Astrocyte (in vitro differentiated cells and primary cell): ENCODE data around the gene GJD3. TPM values are rescaled to one million over a fixed set of nuclear protein-coding genes. Genes with fewer than 3 reads are reported as not detected.
A peak's percentile ranks its signal among the peaks of the same experiment; 100 is the strongest.

Experiments used
- DNase-seq: peaks from one replicate; pipeline ENCODE4 v3.0.0-alpha.2; 2010; ENCODE audit warnings: low read depth
- FAIRE-seq: peaks from 2 replicates; lab custom pipeline; 2011; peaks lifted over from hg19 to GRCh38; lab: Jason Lieb, UNC
- H2AFZ ChIP-seq: 2 replicates; pipeline ENCODE4 v1.6.0; 2012; ENCODE audit warnings: low read depth, low read length, inconsistent platforms
- H3K27ac ChIP-seq: 2 replicates; pipeline ENCODE4 v1.5.1; 2011; ENCODE audit warnings: low read depth, low read length, inconsistent platforms
- H3K27me3 ChIP-seq: 2 replicates; pipeline ENCODE4 v1.6.0; 2011; ENCODE audit warnings: low read length, inconsistent platforms; ENCODE audit not compliant: insufficient read depth
- H3K36me3 ChIP-seq: 2 replicates; pipeline ENCODE4 v1.5.1; 2011; ENCODE audit warnings: low read length, inconsistent platforms; ENCODE audit not compliant: insufficient read depth
- H3K4me1 ChIP-seq: 2 replicates; pipeline ENCODE4 v1.5.1; 2011; ENCODE audit warnings: low read length, inconsistent platforms; ENCODE audit not compliant: insufficient read depth
- H3K4me2 ChIP-seq: 2 replicates; pipeline ENCODE4 v1.6.0; 2012; ENCODE audit warnings: low read length, inconsistent platforms
- H3K4me3 ChIP-seq: 2 replicates; pipeline ENCODE4 v1.5.1; 2011; ENCODE audit warnings: low read depth, mild to moderate bottlenecking, low read length, inconsistent platforms; ENCODE audit not compliant: insufficient read depth
- H3K79me2 ChIP-seq: 2 replicates; pipeline ENCODE4 v1.6.0; 2012; ENCODE audit warnings: mild to moderate bottlenecking, low read length, inconsistent platforms; ENCODE audit not compliant: insufficient read depth
- H3K9ac ChIP-seq: 2 replicates; pipeline ENCODE4 v1.6.0; 2012; ENCODE audit warnings: mild to moderate bottlenecking, low read length, inconsistent platforms
- H3K9me3 ChIP-seq: 2 replicates; pipeline ENCODE4 v1.5.1; 2012; ENCODE audit warnings: low read depth, mild to moderate bottlenecking, low read length, inconsistent platforms; ENCODE audit not compliant: insufficient read depth
- H4K20me1 ChIP-seq: 2 replicates; pipeline ENCODE4 v1.6.0; 2012; ENCODE audit warnings: low read length, inconsistent platforms; ENCODE audit not compliant: insufficient read depth
- H3K27ac Mint-ChIP-seq: one replicate; pipeline ENCODE4 v1.8.0; 2021; ENCODE audit warnings: mild to moderate bottlenecking, mixed read lengths; ENCODE audit not compliant: unreplicated experiment
- H3K27me3 Mint-ChIP-seq: one replicate; pipeline ENCODE4 v1.8.0; 2021; ENCODE audit warnings: low read depth, mixed read lengths; ENCODE audit not compliant: unreplicated experiment
- H3K36me3 Mint-ChIP-seq: one replicate; pipeline ENCODE4 v1.8.0; 2021; ENCODE audit warnings: low read depth, mixed read lengths; ENCODE audit not compliant: unreplicated experiment
- H3K4me1 Mint-ChIP-seq: one replicate; pipeline ENCODE4 v1.8.0; 2021; ENCODE audit warnings: low read depth, mixed read lengths; ENCODE audit not compliant: unreplicated experiment
- H3K4me3 Mint-ChIP-seq: one replicate; pipeline ENCODE4 v1.8.0; 2021; ENCODE audit warnings: mild to moderate bottlenecking, moderate library complexity, mixed read lengths; ENCODE audit not compliant: unreplicated experiment
- H3K9me3 Mint-ChIP-seq: one replicate; pipeline ENCODE4 v1.8.0; 2021; ENCODE audit warnings: mild to moderate bottlenecking, mixed read lengths; ENCODE audit not compliant: unreplicated experiment
- EZH2 ChIP-seq: IDR thresholded peaks from 2 replicates; pipeline ENCODE4 v1.6.1; 2012; ENCODE audit warnings: mild to moderate bottlenecking, low read length, inconsistent platforms; ENCODE audit not compliant: insufficient read depth
- total RNA-seq: library from RNA; stranded (reverse); gene quantifications from 2 replicates; pipeline ENCODE4 v1.2.1, GENCODE V29; 2021
- TF ChIP-seq, protein P1 (sequence below): IDR thresholded peaks from 2 replicates; pipeline ENCODE4 v1.5.1; 2011; ENCODE audit warnings: low read depth, mild to moderate bottlenecking, inconsistent platforms, low read length, moderate library complexity; ENCODE audit not compliant: insufficient read depth

GJD3 gene
- total RNA-seq, 1 donor from 2014 or later, result 0.43 TPM

DNA sequence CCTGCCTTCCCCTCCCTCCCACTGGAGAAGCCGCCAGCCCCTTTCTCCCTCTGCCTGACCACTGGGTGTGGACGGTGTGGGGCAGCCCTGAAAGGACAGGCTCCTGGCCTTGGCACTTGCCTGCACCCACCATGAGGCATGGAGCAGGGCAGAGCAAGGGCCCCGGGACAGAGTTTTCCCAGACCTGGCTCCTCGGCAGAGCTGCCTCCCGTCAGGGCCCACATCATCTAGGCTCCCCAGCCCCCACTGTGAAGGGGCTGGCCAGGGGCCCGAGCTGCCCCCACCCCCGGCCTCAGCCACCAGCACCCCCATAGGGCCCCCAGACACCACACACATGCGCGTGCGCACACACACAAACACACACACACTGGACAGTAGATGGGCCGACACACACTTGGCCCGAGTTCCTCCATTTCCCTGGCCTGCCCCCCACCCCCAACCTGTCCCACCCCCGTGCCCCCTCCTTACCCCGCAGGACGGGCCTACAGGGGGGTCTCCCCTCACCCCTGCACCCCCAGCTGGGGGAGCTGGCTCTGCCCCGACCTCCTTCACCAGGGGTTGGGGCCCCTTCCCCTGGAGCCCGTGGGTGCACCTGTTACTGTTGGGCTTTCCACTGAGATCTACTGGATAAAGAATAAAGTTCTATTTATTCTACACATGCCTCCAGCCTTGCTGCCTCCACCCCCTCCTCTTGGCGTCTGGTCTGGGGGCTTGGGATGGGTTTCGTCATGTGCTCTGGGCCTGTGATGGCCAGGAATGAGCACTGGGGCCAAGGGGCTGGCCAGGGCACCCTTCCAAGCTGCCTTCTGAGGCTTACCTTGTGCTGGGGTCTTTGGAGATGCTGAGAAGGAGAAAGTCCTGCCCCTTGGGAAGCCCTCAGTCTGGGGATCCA is 7.3 kb downstream of the GJD3 start:
- H4K20me1 ChIP-seq, result peaks cover 27% of the 10 kb centered on the region
- H3K9me3 ChIP-seq, result no peaks in the 10 kb centered on the region
- Mint-ChIP-seq H3K4me1 (peaks cover 6% of the 10 kb centered on the region), H3K27ac (no peak overlapping the region), H3K36me3 (peaks cover 9% of the 10 kb centered on the region), H3K4me3 (no peak overlapping the region), H3K9me3 (no peaks in the 10 kb centered on the region), H3K27me3 (peaks cover 9% of the 10 kb centered on the region)
- peaks cover 2% of the 10 kb centered on the region for H3K27me3 ChIP-seq
- H3K4me2 ChIP-seq, result no peak overlapping the region
- no peaks in the 10 kb centered on the region for H3K79me2 ChIP-seq
- FAIRE-seq (no peak), DNase-seq (no peak)
- no peak overlapping the region for H2AFZ ChIP-seq
- H3K36me3 ChIP-seq, result peaks cover 13% of the 10 kb centered on the region
- H3K27ac ChIP-seq, result no peak overlapping the region
- H3K4me1 ChIP-seq, result no peaks in the 10 kb centered on the region
- no peak overlapping the region for H3K4me3 ChIP-seq
- no peak overlapping the region for H3K9ac ChIP-seq
- no peak for TF ChIP-seq EZH2
- TF ChIP-seq, protein P1, sequence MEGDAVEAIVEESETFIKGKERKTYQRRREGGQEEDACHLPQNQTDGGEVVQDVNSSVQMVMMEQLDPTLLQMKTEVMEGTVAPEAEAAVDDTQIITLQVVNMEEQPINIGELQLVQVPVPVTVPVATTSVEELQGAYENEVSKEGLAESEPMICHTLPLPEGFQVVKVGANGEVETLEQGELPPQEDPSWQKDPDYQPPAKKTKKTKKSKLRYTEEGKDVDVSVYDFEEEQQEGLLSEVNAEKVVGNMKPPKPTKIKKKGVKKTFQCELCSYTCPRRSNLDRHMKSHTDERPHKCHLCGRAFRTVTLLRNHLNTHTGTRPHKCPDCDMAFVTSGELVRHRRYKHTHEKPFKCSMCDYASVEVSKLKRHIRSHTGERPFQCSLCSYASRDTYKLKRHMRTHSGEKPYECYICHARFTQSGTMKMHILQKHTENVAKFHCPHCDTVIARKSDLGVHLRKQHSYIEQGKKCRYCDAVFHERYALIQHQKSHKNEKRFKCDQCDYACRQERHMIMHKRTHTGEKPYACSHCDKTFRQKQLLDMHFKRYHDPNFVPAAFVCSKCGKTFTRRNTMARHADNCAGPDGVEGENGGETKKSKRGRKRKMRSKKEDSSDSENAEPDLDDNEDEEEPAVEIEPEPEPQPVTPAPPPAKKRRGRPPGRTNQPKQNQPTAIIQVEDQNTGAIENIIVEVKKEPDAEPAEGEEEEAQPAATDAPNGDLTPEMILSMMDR, result no peak

DNA sequence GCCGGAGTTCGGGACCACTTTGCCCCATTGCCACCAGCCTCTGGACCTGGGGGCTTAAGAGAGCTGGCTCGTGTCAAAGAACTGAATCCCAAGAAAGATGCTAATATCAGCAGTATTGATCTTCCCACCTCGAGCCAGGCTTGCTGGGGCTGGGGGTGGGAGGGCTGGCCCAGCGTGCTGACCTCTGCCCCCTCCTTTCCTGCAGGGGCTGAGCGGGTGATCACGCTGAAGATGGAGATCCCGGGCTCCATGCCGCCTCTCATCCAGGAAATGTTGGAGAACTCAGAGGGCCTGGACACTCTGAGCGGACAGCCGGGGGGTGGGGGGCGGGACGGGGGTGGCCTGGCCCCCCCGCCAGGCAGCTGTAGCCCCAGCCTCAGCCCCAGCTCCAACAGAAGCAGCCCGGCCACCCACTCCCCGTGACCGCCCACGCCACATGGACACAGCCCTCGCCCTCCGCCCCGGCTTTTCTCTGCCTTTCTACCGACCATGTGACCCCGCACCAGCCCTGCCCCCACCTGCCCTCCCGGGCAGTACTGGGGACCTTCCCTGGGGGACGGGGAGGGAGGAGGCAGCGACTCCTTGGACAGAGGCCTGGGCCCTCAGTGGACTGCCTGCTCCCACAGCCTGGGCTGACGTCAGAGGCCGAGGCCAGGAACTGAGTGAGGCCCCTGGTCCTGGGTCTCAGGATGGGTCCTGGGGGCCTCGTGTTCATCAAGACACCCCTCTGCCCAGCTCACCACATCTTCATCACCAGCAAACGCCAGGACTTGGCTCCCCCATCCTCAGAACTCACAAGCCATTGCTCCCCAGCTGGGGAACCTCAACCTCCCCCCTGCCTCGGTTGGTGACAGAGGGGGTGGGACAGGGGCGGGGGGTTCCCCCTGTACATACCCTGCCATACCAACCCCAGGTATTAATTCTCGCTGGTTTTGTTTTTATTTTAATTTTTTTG is 8.5 kb downstream of the GJD3 start:
- Mint-ChIP-seq H3K4me3 (no peak overlapping the region), H3K4me1 (peaks cover 14% of the 10 kb centered on the region)
- no peaks in the 10 kb centered on the region for H3K4me1 ChIP-seq

More for the DNA sequence above, 8.5 kb downstream of the GJD3 start:
- no peak overlapping the region for H3K9ac ChIP-seq
- no peaks in the 10 kb centered on the region for H3K9me3 ChIP-seq
- peaks cover 18% of the 10 kb centered on the region for H3K36me3 ChIP-seq
- TF ChIP-seq, protein P1, result no peak
- no peak for TF ChIP-seq EZH2
- H2AFZ ChIP-seq, result no peak overlapping the region
- no peak overlapping the region for H3K4me3 ChIP-seq
- no peak for DNase-seq
- no peaks in the 10 kb centered on the region for H3K27me3 ChIP-seq
- peaks cover 38% of the 10 kb centered on the region for H4K20me1 ChIP-seq
- peaks cover 4% of the 10 kb centered on the region for H3K27me3 Mint-ChIP-seq
- peak overlapping the region; percentile 83 for H3K27ac Mint-ChIP-seq
- H3K27ac ChIP-seq, result no peak overlapping the region
- no peak for FAIRE-seq
- peaks cover 10% of the 10 kb centered on the region for H3K36me3 Mint-ChIP-seq
- peaks cover 4% of the 10 kb centered on the region for H3K79me2 ChIP-seq
- no peaks in the 10 kb centered on the region for H3K9me3 Mint-ChIP-seq
- no peak overlapping the region for H3K4me2 ChIP-seq
